Measurements from ENCODE around the gene NSUN6.
A peak's percentile ranks its signal among the peaks of the same experiment; 100 is the strongest.

NSUN6 gene

DNA sequence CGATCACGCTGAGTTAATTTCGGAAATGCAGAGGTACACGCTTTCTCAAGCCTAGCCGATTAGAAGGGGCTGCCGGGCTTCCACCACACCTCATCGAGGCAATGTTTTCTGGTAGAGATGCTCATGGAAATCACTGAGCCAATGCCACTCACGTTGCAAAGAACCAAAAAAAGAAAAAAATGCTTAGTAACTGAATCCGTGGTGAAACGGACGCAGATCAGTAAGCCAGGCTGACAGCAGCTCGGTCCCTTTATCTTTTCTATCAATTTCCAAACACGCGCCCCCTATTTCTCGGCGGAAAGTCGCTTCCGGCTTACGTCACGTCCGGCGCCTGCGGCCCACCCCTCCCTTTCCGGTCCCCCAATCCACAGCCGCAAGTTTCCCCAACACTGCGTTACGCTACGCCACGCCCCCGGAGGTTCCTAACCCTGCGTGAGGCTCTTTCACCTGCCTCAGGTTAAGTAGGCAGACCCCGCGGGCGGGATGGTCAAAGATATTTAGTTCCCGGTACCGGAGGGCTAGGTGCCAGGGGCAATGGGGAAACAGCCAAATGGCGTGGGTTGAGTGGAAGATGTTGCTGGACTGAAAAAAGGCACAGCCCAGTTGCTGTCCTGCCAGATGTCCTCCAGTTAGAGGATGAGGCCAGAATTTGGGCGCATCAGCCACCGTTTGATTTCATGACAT is at the start of gene NSUN6:
Gene NSUN6, minus strand, starts transcription at position 264 of the 684 bp plus-strand sequence. CDS start 384 bp downstream, outside the sequence.
- peak; percentile 96 for DNase-seq

DNA sequence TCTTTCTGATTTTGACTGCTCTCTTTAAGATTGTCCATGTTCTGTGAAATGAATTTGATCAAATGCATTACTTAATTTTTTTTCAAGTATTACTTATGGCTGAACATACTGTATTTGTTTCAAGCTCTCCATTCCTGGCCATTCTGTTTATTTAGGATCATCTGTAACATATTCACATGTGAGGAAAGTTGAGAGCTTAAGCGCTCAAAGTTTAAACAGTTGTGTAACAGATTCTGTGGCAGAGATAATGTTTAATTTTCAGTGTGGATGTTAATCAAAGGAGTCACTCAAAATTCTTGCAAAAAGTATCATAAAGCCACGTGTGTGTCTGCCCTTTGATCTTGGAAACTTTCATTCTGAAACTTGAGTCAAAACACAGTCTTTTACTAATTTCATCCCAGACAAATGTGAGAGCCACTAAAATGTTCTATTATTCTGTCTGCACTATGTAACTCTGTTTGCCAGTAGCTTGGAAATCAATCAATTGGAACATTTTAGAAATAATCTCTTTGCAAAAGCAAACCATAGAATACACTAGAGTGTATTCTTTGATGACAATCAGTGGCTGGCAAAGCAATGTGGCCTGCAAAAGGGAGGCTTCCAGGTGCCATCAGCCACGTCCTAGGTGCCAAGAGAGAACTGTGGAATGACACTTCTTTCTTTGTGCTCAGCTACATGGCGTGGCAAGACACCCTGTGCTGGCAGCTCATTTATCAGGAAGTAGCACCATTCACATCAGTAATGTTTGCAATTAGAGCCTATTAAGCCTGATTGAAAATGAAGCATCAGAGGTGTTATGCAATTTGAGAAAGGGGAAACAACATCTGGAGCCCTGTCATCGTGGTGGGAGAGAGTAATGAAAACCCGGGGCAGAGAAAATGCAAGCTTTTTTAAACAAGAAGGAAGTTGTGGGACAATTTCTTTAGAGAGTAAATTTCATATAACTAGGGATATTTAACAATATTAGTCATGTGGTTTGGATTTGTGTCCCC is 48.8 kb upstream of the NSUN6 start:
- no peak for DNase-seq

DNA sequence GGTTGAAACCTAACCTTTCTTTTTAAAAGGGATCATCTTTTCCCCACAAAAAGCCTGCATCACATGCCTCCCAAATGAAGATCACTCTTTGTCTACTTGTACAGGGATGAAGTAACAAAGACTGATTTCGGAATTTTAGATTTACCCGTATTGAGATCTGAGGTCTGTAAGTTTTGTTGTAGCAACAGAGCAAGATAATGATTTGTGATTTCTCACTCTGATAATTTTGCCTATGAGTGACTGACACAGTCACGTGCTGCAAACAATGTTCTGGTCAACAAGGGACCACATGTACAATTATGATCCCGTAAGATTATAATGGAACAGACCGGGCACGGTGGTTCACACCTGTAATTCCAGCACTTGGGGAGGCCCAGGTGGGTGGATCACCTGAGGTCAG is 39.2 kb upstream of the NSUN6 start:
- DNase-seq: no peak

DNA sequence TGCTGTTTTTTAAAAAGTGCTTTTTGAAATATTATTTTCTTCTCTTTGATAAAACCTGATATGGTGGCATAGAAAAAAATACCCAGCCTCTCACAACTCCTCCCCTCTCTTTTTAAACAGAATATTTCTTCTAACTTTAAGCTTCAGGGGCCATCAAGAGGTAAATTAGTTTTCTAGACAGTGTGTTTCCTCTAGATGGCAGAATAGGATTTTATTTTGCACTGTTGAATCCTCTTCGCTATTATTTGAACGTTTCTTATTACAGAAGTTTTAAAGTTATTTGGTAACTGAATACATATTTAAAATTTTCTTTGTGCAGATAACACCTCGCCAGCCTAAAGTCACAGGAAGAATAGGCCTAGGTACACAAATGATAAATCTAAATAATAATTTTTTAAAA is 38.1 kb upstream of the NSUN6 start:
- DNase-seq: no peak

- no peak for DNase-seq
These were observed 36.3 kb upstream of the NSUN6 start for GRCh38 chr10:18687706-18688105.

DNA sequence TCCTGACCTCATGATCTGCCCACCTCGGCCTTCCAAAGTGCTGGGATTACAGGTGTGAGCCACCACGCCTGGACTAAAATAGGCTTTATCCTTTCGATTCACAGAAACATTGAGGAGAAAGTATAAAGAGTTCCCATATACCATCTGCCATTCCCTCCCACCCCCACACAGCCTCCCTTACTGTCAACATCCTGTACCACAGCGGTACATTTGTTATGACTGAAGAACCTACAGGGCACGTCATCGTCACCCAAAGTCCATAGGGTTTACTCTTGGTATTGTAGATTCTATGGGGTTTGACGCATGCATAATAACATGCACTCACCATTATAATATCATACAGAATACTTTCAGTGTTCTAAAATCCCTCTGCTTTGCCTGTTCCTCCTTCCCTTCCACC is 35.8 kb upstream of the NSUN6 start:
- no peak for DNase-seq

DNA sequence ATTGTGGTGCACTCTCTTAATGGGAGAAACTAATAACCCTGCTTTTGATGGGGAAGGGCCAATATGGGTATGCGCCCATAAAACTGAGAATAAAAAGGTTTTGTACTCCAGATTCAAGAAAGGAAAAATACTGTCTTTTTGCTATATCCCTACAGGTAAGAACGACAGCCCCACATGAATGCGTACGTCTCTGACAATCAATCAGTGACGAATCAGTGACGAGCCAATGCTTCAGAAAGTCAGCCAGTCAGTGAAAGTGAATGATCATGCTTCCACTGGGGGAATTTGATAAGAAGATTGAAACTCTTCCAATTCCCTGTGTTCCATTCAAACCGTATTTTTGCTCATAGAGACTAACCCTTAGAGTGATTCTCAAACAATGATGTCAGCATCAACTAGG is 34.2 kb upstream of the NSUN6 start:
- no peak for DNase-seq

GRCh38 chr10:18684953-18685352 is 33.6 kb upstream of the NSUN6 start:
- DNase-seq: no peak

GRCh38 chr10:18684416-18684815 is 33.0 kb upstream of the NSUN6 start:
- DNase-seq: no peak

DNA sequence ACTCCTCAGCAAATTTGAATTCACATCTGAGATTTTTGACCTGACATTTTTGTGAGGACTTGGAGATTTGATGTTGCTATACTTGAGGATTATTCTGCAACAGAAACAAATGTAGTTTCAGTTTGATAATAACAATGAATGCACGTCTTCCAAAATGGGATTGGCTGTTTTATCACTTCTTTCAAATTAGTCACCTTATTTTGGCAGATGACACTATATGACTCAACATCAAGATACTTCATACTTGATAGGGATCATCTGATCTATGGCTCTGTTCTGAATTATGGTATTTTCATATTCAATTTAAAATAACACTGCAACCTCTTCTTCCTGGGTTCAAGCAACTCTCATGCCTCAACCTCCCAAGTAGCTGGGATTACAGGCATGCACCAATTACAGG is 32.0 kb upstream of the NSUN6 start:
- DNase-seq: no peak

- DNase-seq: no peak
These were observed 30.6 kb upstream of the NSUN6 start for GRCh38 chr10:18681971-18682411.

DNA sequence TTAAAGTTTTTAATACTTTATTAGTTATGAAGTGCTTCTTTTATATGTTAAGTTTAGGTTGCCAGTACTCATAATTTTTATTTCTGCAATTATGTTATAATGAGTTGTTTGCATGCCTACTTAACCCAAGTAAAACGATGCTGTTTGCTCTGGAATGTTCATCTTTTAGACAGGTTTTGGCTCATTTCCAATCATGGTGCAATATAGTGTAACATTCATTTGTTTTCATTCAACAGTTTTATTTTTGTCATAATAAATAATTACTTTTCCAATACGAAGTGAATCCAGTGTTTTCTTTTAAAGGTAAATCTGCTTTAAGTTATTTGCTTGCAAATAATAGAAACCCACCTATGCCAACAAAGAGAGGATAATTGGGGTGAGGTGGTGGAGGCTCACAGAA is 30.0 kb upstream of the NSUN6 start:
- no peak for DNase-seq

GRCh38 chr10:18680754-18681153 is 29.4 kb upstream of the NSUN6 start:
- no peak for DNase-seq

DNA sequence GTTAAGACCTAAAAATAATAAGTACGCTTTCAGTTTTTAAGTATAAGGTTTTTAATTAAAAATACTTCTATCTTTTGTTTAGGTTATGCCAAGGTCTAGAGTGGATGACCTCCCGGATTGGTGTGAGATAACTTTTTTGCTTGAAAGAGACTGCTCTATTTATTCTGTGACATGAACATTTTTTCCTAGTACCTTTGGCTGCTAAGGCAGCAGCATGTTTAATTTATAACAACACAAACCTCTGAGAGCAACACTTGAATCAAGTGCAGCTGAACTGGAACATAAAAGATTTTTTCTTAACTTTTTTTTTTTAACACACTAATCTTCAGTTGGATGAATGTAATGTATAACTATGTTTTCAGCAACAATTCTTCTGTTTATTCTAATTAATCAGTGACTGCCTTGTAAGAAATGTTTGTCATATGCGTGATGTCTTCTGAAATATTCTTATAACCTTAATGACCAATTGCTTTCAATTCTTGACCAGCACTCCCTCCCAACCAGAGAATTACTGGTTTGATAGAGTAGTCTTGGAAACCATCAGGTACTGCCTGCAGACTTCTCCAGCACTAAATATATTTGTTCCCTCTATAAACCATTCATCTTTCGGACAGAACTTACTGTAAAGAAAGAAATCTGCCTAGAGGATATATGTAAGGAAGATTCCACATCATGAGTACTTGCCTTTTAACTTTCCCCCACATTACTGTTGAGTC is 23.9 kb upstream of the NSUN6 start:
- no peak for DNase-seq

GRCh38 chr10:18668026-18668425 is 16.6 kb upstream of the NSUN6 start:
- no peak for DNase-seq

GRCh38 chr10:18666810-18667209 is 15.4 kb upstream of the NSUN6 start:
- no peak for DNase-seq

DNA sequence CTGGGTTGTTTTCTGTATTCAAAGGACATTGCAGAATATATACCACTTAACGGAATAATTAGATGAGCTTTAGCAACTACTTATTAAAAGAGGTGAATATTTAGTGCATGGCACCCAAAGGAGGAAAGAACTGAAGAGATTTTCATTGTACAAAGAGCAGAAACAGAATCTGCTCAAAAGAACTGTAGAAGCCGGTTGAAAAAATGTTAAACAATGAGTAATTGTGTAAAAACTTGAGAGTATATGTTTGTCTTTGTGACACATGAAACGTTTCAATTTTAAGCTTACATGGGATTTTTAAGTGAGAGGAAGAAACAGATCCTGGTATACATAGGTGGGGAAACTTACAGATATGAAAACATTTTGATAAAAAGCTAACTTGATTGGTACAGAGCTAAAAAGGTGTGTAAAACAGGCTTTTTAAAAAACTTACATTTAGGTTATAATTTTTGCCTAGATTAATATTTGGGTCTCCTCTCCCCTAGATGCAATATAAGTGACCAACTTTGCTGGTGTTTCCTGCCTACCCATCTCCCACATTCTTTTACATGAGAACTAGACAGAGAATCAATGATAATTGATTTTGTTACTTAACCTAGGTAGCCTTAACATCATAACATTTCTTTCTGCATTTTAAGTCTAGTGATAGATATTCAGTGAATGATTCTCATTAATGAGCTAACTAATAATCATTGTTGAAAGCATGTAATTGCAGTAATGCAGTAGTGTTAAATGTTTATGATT is 14.6 kb upstream of the NSUN6 start:
- no peak for DNase-seq

DNA sequence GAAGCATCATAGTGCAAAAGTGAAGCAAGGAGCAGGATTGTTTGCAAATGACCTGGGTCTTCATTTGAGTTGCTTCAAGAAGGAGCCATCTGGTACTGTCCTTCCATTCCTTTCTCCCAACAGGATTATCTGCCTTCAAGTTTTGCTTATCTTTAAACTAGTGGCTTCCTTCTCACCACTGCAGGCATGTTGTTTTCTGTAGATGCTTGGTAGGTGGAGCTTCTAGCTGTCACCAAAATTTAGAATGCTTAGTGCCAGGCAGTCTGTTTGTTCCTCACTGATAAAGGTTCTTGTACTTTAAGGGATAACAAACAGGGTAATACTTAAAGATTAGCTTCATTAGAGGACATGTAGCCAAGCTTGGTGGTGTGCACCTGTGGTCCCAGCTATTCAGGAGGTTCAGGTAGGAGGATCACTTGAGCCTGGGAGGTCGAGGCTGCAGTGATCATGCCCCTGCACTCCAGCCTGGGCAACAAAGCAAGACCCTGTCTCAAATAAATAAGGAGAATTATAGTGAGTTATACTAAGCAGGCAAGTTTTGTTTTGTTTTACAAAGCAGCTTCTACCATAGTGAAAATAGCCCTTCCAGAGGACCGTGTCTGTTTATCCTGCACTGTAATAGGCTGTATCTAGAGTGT is 13.6 kb upstream of the NSUN6 start:
- DNase-seq: no peak

- no peak for DNase-seq
These were observed 9.5 kb upstream of the NSUN6 start for GRCh38 chr10:18660816-18661431.

GRCh38 chr10:18659819-18660535 is 8.6 kb upstream of the NSUN6 start:
- DNase-seq: no peak
